Chondrocyte (in vitro differentiated cells): ENCODE results near the gene ZHX3. TPM values are rescaled to one million over a fixed set of nuclear protein-coding genes. Genes with fewer than 3 reads are reported as not detected.

Experiments used
- DNase-seq: peaks from one replicate; pipeline ENCODE4 v3.0.0; 2021; ENCODE audit warnings: mixed read lengths, low spot score
- H3K27ac Mint-ChIP-seq: one replicate; pipeline ENCODE4 v1.8.0; 2021; ENCODE audit warnings: mild to moderate bottlenecking, moderate library complexity, mixed read lengths; ENCODE audit not compliant: unreplicated experiment
- H3K27me3 Mint-ChIP-seq: 2 replicates; pipeline ENCODE4 v1.8.0; 2021; ENCODE audit warnings: low read depth, mixed read lengths
- H3K36me3 Mint-ChIP-seq: 2 replicates; pipeline ENCODE4 v1.8.0; 2021; ENCODE audit warnings: low read depth, mixed read lengths
- H3K4me1 Mint-ChIP-seq: 2 replicates; pipeline ENCODE4 v1.8.0; 2021; ENCODE audit warnings: low read depth, mild to moderate bottlenecking, mixed read lengths
- H3K4me3 Mint-ChIP-seq: one replicate; pipeline ENCODE4 v1.8.0; 2021; ENCODE audit warnings: mild to moderate bottlenecking, moderate library complexity, mixed read lengths; ENCODE audit not compliant: unreplicated experiment
- H3K9me3 Mint-ChIP-seq: 2 replicates; pipeline ENCODE4 v1.8.0; 2021; ENCODE audit warnings: low read depth, mixed read lengths
- total RNA-seq: library from RNA; stranded (reverse); gene quantifications from 3 replicates; pipeline ENCODE4 v1.2.1, GENCODE V29; 2021
- TF ChIP-seq, protein P1 (sequence below): fragments of 200-600 bp; sonication (generic); IDR thresholded peaks from 2 replicates; pipeline ENCODE4 v1.5.0; 2021; ENCODE audit warnings: antibody characterized with exemption, mild to moderate bottlenecking, moderate library complexity

The ZHX3 gene
- total RNA-seq, 1 donor from 2014 or later: 52.9 TPM

DNA sequence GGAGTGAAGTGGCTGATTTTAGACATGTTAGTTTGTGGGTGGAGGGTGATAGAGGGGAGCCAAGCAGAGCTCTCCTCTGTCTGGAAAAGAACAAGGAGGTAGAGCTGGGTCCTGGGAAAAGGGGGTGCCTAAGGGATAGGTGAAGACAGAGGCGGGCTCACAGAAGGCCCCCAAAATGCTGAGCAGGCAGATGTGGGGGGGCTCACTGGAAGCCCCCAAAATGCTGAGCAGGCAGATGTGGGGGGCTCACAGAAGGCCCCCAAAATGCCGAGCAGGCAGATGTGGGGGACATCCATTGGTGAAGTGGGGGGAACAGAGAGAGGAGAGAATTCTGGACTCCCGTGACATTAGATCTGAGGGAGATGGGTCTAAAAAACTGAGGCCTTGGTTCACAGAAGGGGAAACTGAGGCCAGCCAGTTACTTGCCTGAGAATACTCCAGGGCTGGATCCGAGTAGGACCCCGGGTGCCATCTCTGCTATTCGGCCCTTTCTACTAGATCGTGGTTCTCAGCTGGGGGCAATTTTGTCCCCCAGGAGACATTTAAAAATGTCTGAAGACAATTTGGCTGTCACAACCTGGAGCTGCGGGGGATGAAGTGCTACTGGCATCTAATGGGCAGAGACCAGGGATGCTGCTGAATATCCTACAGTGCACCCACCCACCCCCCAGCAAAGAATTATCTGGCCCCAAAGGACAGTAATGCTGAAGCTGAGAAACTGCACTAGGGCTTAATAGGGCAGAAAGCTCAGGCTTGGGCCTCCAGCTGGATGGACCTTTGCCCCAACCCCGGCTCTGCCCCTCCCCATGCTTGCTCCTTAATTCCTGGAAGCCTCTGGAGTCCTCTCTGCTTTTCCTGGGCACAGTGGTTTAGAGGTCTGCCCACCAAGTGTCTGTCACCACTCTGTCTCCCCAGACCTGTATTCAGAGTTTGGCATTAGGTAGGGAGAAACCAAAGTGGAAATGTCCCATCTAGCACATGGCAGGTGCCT lies 25.2 kb upstream of the ZHX3 start:
- DNase-seq: no peak
- no peaks in the 10 kb centered on the region for H3K36me3 Mint-ChIP-seq
- no peak overlapping the region for H3K4me3 Mint-ChIP-seq
- no peaks in the 10 kb centered on the region for H3K27me3 Mint-ChIP-seq
- no peaks in the 10 kb centered on the region for H3K9me3 Mint-ChIP-seq
- no peak overlapping the region for H3K27ac Mint-ChIP-seq
- H3K4me1 Mint-ChIP-seq: peaks cover 11% of the 10 kb centered on the region
- TF ChIP-seq, protein P1, sequence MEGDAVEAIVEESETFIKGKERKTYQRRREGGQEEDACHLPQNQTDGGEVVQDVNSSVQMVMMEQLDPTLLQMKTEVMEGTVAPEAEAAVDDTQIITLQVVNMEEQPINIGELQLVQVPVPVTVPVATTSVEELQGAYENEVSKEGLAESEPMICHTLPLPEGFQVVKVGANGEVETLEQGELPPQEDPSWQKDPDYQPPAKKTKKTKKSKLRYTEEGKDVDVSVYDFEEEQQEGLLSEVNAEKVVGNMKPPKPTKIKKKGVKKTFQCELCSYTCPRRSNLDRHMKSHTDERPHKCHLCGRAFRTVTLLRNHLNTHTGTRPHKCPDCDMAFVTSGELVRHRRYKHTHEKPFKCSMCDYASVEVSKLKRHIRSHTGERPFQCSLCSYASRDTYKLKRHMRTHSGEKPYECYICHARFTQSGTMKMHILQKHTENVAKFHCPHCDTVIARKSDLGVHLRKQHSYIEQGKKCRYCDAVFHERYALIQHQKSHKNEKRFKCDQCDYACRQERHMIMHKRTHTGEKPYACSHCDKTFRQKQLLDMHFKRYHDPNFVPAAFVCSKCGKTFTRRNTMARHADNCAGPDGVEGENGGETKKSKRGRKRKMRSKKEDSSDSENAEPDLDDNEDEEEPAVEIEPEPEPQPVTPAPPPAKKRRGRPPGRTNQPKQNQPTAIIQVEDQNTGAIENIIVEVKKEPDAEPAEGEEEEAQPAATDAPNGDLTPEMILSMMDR: no peak

- no peak for DNase-seq
- TF ChIP-seq, protein P1: peak; percentile 75
- peak within 1 kb of the TSS; percentile 75 for H3K4me3 Mint-ChIP-seq
- peak within 1 kb of the TSS; percentile 80 for H3K27ac Mint-ChIP-seq
- no peaks in the 10 kb centered on the region for H3K27me3 Mint-ChIP-seq
- H3K36me3 Mint-ChIP-seq: no peaks in the 10 kb centered on the region
- H3K4me1 Mint-ChIP-seq: peaks cover 11% of the 10 kb centered on the region
- no peaks in the 10 kb centered on the region for H3K9me3 Mint-ChIP-seq
Measured at GRCh38 chr20:41340327-41341055, 23.0 kb upstream of the ZHX3 start, which contains the start of gene LPIN3. LPIN3 (plus strand) TSS chr20:41340821; CDS start chr20:41345804, 4,983 bp downstream.

DNA sequence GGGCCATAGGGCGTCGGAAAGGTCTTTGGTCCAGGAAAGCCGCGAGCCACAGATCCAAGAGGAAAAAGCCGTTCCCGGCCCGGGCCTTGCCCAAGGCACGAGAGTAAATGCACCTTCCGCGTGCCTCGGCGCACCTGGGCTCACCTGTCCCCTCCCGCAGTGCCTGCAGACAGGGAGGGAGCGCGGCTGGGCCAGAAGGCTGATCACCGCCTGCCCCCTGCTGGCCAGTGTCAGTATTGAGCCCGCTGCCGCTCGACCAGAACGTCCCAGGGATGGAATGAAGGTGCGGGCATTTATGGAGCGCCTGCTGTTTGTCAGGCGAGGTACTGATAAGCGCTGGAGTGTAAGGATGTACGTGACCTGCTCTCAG lies 22.4 kb upstream of the ZHX3 start:
- Mint-ChIP-seq H3K36me3 (no peaks in the 10 kb centered on the region), H3K27me3 (no peaks in the 10 kb centered on the region), H3K4me1 (peaks cover 11% of the 10 kb centered on the region), H3K9me3 (no peaks in the 10 kb centered on the region), H3K4me3 (peak overlapping the region; percentile 75), H3K27ac (peak overlapping the region; percentile 80)
- DNase-seq: peak; percentile 93
- TF ChIP-seq, protein P1: peak; percentile 100

DNA sequence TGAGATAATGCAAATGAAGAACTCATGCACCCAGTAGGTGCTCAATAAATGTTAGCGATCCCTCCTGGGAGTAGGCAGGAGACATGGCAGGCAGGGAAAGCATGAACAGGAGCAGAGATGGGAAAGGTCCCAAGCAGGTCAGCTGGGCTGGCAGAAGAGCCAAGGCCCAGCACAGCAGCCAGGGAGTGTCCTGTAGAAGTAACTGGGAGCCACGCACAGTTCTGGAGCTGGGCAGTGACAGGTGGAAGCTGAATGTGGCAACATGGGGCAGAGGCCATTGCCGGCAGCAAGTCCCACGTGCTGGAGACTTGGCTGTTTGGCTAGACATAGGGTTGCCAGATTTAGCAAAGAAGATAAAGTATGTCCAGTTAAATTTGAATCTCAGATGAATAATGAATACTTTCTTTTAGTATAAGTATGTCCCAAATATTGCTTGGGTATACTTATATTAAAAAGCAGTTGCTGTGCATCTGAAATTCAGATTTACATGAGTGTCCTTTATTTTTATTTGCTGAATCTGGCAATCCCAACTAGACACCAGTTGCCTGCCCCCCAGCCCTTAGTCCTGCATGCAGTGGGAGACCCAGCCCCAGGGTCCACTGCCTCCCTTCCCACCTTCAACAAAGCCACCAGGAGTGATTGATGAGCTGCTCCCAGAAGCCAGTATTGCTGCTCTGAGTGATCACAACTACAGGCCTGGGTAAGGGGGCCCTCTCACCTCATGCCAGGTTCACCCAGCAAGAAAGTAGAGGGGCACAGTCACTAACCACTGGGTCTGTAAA lies 19.4 kb upstream of the ZHX3 start:
- H3K27ac Mint-ChIP-seq: no peak overlapping the region
- no peaks in the 10 kb centered on the region for H3K9me3 Mint-ChIP-seq
- TF ChIP-seq, protein P1: no peak
- H3K4me1 Mint-ChIP-seq: peaks cover 11% of the 10 kb centered on the region
- peak; percentile 48 for DNase-seq
- no peaks in the 10 kb centered on the region for H3K27me3 Mint-ChIP-seq
- no peak overlapping the region for H3K4me3 Mint-ChIP-seq
- no peaks in the 10 kb centered on the region for H3K36me3 Mint-ChIP-seq
